HepG2 (cell line): ENCODE measurements around the gene DOCK9. TPM values are rescaled to one million over a fixed set of nuclear protein-coding genes. Genes with fewer than 3 reads are reported as not detected.

Experiments used
- ATAC-seq: fragments of 200-7000 bp; cut with Tn5 transposase; 3 replicates; pipeline ENCODE4 v1.9.1; 2020; ENCODE audit warnings: mild to moderate bottlenecking, moderate library complexity
- BruUV-seq: library from RNA; stranded (reverse); fragments of 400-500 nt; replicated peaks from 2 replicates; lab custom pipeline; 2021; lab: Mats Ljungman, UMichigan
- CTCF ChIA-PET: fragments of 300-600 bp; formaldehyde crosslinking; extraction: SDS; loops from one replicate; lab custom pipeline; 2021; ENCODE audit warnings: low total read pairs, inconsistent platforms, low intra/inter-chr PET ratio; lab: Yijun Ruan, JAX
- POLR2A ChIA-PET: fragments of 350-600 bp; sonication (Branson Sonifier 250); formaldehyde crosslinking; loops from one replicate; lab custom pipeline; 2020; ENCODE audit warnings: antibody characterized with exemption, inconsistent platforms; lab: Yijun Ruan, JAX
- DNase-seq: peaks from one replicate; pipeline ENCODE4 v3.0.0-alpha.2; 2015; ENCODE audit warnings: low spot score
- FAIRE-seq: peaks from 3 replicates; lab custom pipeline; 2011; peaks lifted over from hg19 to GRCh38; lab: Jason Lieb, UNC
- H2AFZ ChIP-seq: one replicate; pipeline ENCODE4 v1.6.1; 2011; ENCODE audit warnings: low read length, inconsistent platforms
- H3K27ac ChIP-seq: fragments of 300-600 bp; 3 replicates; pipeline ENCODE4 v1.8.0; 2011; ENCODE audit warnings: mixed run types, mild to moderate bottlenecking, mixed read lengths, low read length, inconsistent platforms; ENCODE audit not compliant: insufficient read depth; ENCODE audit errors: extremely low read length
- H3K27me3 ChIP-seq, 2 experiments: fragments of 200-600 bp in 1 of 2; 2 replicates in 1 of 2; 3 replicates in 1 of 2; pipeline versions ENCODE4 v1.6.0 to v1.8.0; 2011; ENCODE audit warnings: low read length in 2 of 2, mild to moderate bottlenecking in 2 of 2, moderate library complexity in 2 of 2, inconsistent platforms in 1 of 2; ENCODE audit not compliant: insufficient read depth in 2 of 2, control insufficient read depth in 1 of 2
- H3K36me3 ChIP-seq, 2 experiments: fragments of 200-600 bp in 1 of 2; replicated peaks in 1 of 2; 2 replicates in 1 of 2; 3 replicates in 1 of 2; pipeline versions ENCODE4 v1.5.1 to v1.8.0; 2011; ENCODE audit warnings: low read length in 2 of 2, inconsistent platforms in 1 of 2; ENCODE audit not compliant: insufficient read depth in 2 of 2, control insufficient read depth in 1 of 2
- H3K4me1 ChIP-seq: 2 replicates; pipeline ENCODE4 v1.5.1; 2012; ENCODE audit warnings: low read length, inconsistent platforms; ENCODE audit not compliant: insufficient read depth
- H3K4me2 ChIP-seq: 2 replicates; pipeline ENCODE4 v1.6.0; 2011; ENCODE audit warnings: low read depth, low read length, inconsistent platforms
- H3K4me3 ChIP-seq, 3 experiments: fragments of 200-600 bp in 1 of 3; sonication (generic), shearing (Covaris generic) in 1 of 3; replicated peaks in 1 of 3; 2 replicates each; pipeline ENCODE4 v1.5.1; 2011 to 2016; ENCODE audit warnings: low read length in 3 of 3, inconsistent platforms in 2 of 3, low read depth in 2 of 3, mild to moderate bottlenecking in 2 of 3, control low read depth in 1 of 3, mixed read lengths in 1 of 3; ENCODE audit not compliant: insufficient read depth in 1 of 3
- H3K79me2 ChIP-seq: one replicate; pipeline ENCODE4 v1.6.1; 2011; ENCODE audit warnings: low read length, inconsistent platforms; ENCODE audit not compliant: insufficient read depth
- H3K9ac ChIP-seq: 2 replicates; pipeline ENCODE4 v1.6.0; 2011; ENCODE audit warnings: mild to moderate bottlenecking, low read depth, low read length, inconsistent platforms; ENCODE audit not compliant: insufficient read depth
- H3K9me3 ChIP-seq: 2 replicates; pipeline ENCODE4 v1.5.1; 2012; ENCODE audit warnings: mild to moderate bottlenecking, low read length
- H4K20me1 ChIP-seq: 2 replicates; pipeline ENCODE4 v1.6.0; 2011; ENCODE audit warnings: inconsistent platforms, mild to moderate bottlenecking, low read length, moderate library complexity; ENCODE audit not compliant: insufficient read depth
- BRCA1 ChIP-seq: sonication (generic); formaldehyde crosslinking; IDR thresholded peaks from 2 replicates; pipeline ENCODE4 v1.4.0; 2020; ENCODE audit warnings: missing genetic modification reagents
- HIC2 ChIP-seq: sonication (generic); formaldehyde crosslinking; IDR thresholded peaks from 2 replicates; pipeline ENCODE4 v1.9.0; 2022; ENCODE audit warnings: low read depth, missing genetic modification reagents
- MIER3 ChIP-seq: IDR thresholded peaks from 2 replicates; pipeline ENCODE4 v1.6.1; 2016; ENCODE audit warnings: missing compliant biosample characterization, borderline replicate concordance
- MTERF4 ChIP-seq: sonication (generic); formaldehyde crosslinking; IDR thresholded peaks from 2 replicates; pipeline ENCODE4 v1.8.0; 2023; ENCODE audit warnings: mild to moderate bottlenecking, missing genetic modification reagents
- NR2F1 ChIP-seq, 2 experiments: fragments of 450-650 bp in 1 of 2; formaldehyde crosslinking in 1 of 2; IDR thresholded peaks; 2 replicates each; pipeline versions ENCODE4 v1.5.0 to v1.6.1; 2016 to 2020; ENCODE audit warnings: mild to moderate bottlenecking in 1 of 2, missing compliant biosample characterization in 1 of 2, missing genetic modification reagents in 1 of 2, moderate library complexity in 1 of 2
- SETDB1 ChIP-seq: sonication (generic); formaldehyde crosslinking; IDR thresholded peaks from 2 replicates; pipeline ENCODE4 v1.5.1; 2020; ENCODE audit warnings: missing genetic modification reagents, mild to moderate bottlenecking, borderline replicate concordance
- TFDP2 ChIP-seq: sonication (generic); formaldehyde crosslinking; IDR thresholded peaks from 2 replicates; pipeline ENCODE4 v1.4.0; 2020; ENCODE audit warnings: missing genetic modification reagents
- ZBTB34 ChIP-seq: sonication (generic); formaldehyde crosslinking; IDR thresholded peaks from 2 replicates; pipeline ENCODE4 v1.8.0; 2022; ENCODE audit warnings: mild to moderate bottlenecking, missing genetic modification reagents
- ZKSCAN5 ChIP-seq: sonication (generic); formaldehyde crosslinking; IDR thresholded peaks from 2 replicates; pipeline ENCODE4 v1.5.1; 2020; ENCODE audit warnings: mild to moderate bottlenecking, missing genetic modification reagents
- ZNF180 ChIP-seq: sonication (generic); formaldehyde crosslinking; IDR thresholded peaks from 2 replicates; pipeline ENCODE4 v1.4.0; 2020; ENCODE audit warnings: low read depth, missing genetic modification reagents, borderline replicate concordance
- ZNF672 ChIP-seq: sonication (generic); formaldehyde crosslinking; IDR thresholded peaks from 2 replicates; pipeline ENCODE4 v1.8.1; 2022; ENCODE audit warnings: missing genetic modification reagents
- ZNF777 ChIP-seq: sonication (generic); formaldehyde crosslinking; IDR thresholded peaks from 2 replicates; pipeline ENCODE4 v1.4.0; 2020; ENCODE audit warnings: missing genetic modification reagents
- WGBS: methylation state at CpG from one replicate; pipeline ENCODE4 v1.1.6; 2017; ENCODE audit warnings: low lambda C conversion rate; 5-methylcytosine and 5-hydroxymethylcytosine counted together
- in situ Hi-C: cut with HindIII; loops from 2 replicates; pipeline ENCODE4 v1.10.0; 2017; ENCODE audit warnings: low pct_unique_long_range_greater_than_20kb; ENCODE audit not compliant: extremely low pct_ligation_motif_present
- intact Hi-C: fragments of 100-400 bp; cut with micrococcal nuclease; formaldehyde crosslinking; loops from one replicate; pipeline ENCODE4 v1.10.0; 2022; ENCODE audit not compliant: unreplicated experiment
- polyA plus RNA-seq, 8 experiments: library from polyadenylated mRNA; depleted of rRNA in 3 of 8; stranded (reverse) in 7 of 8; unstranded in 1 of 8; fragments of >200 nt; fragmentation: Illumina TruSeq in 4 of 8; extraction: Trizol in 4 of 8; gene quantifications; 2 replicates each; pipeline versions ENCODE4 v1.2.1 to v1.2.3, GENCODE V29; 2011 to 2016; ENCODE audit warnings: low read depth in 4 of 8, missing spikeins in 1 of 8, mixed read lengths in 1 of 8; ENCODE audit not compliant: insufficient read depth in 1 of 8
- total RNA-seq, 5 experiments: library from RNA; depleted of rRNA; stranded (reverse); fragments of >200 nt; fragmentation: Illumina TruSeq; extraction: Trizol; gene quantifications; 2 replicates each; pipeline ENCODE4 v1.2.3, GENCODE V29; 2016; ENCODE audit warnings: low read depth in 1 of 5

Gene DOCK9
- total and polyA plus RNA-seq, 2 of the 13 experiments (the other 11 are each of a cell fraction or from before 2014, with no cell fraction given): 0.44 to 0.97 TPM

- no peak overlapping the region for H3K27ac ChIP-seq
- in situ Hi-C loops (no loop called here), intact Hi-C loops (no loop called here)
- ChIA-PET POLR2A (no interaction called here), CTCF (no interaction called here)
- H3K9ac ChIP-seq: no peak overlapping the region
- no peak overlapping the region for H2AFZ ChIP-seq
- H3K27me3 ChIP-seq: no peaks in the 10 kb centered on the region
- no peak overlapping the region for H3K4me2 ChIP-seq
- no TSS peak for BruUV-seq
- TF ChIP-seq NR2F1 (CRISPR knock-in tag; IDR thresholded peaks at IDR 0.05): no peak
- no peak for TF ChIP-seq ZKSCAN5
- ATAC-seq (no peak), DNase-seq (no peak), FAIRE-seq (no peak)
- H4K20me1 ChIP-seq: no peaks in the 10 kb centered on the region
- H3K36me3 ChIP-seq: no peaks in the 10 kb centered on the region
- H3K4me1 ChIP-seq: peaks cover 15% of the 10 kb centered on the region
- H3K79me2 ChIP-seq: no peaks in the 10 kb centered on the region
- no peak overlapping the region for H3K4me3 ChIP-seq
- no peaks in the 10 kb centered on the region for H3K9me3 ChIP-seq
- WGBS: 70% methylated on average over 7 of the region's 7 CpGs
Measured at GRCh38 chr13:98803111-98803561, 174.7 kb downstream of the DOCK9 start.

GRCh38 chr13:98802559-98802958, 175.3 kb downstream of the DOCK9 start:
- Histone ChIP-seq H2AFZ (no peak overlapping the region), H3K9ac (no peak overlapping the region), H3K27ac (no peak overlapping the region), H3K4me3 (no peak overlapping the region), H3K4me1 (peaks cover 15% of the 10 kb centered on the region), H3K9me3 (no peaks in the 10 kb centered on the region), H4K20me1 (no peaks in the 10 kb centered on the region), H3K79me2 (no peaks in the 10 kb centered on the region), H3K36me3 (no peaks in the 10 kb centered on the region), H3K4me2 (no peak overlapping the region), H3K27me3 (no peaks in the 10 kb centered on the region)
- 59% methylated on average over 4 of the region's 4 CpGs for WGBS
- no peak for DNase-seq
- ChIA-PET CTCF (no interaction called here), POLR2A (no interaction called here)
- in situ Hi-C loops: no loop called here
- intact Hi-C loops: no loop called here
- no peak for FAIRE-seq
- ATAC-seq: 0 out of 3 replicates have a peak, but pooled peaks have one; percentile 33
- BruUV-seq: no TSS peak
- TF ChIP-seq ZNF180 (CRISPR knock-in tag): no peak
- TF ChIP-seq HIC2 (CRISPR knock-in tag): no peak
- TF ChIP-seq ZNF672 (CRISPR knock-in tag): no peak
- TF ChIP-seq ZBTB34: no peak
- TF ChIP-seq BRCA1 (CRISPR knock-in tag): no peak
- TF ChIP-seq TFDP2 (CRISPR knock-in tag): no peak
- no peak for TF ChIP-seq MTERF4 (CRISPR knock-in tag)
- TF ChIP-seq MIER3 (CRISPR knock-in tag): no peak
- TF ChIP-seq SETDB1: no peak
- TF ChIP-seq ZNF777 (CRISPR knock-in tag): no peak
